GM21423 (cell line): ENCODE data around the gene TOP3A.
"Not testable (repeated sequence)": the region's sequence is repeated elsewhere in the genome, so short reads cannot be mapped to it uniquely, and the experiment has no call there.

ENCODE experiments used
- ATAC-seq: cut with Tn5 transposase; IDR thresholded peaks from one replicate; pipeline ENCODE4 v1.9.1; 2021; ENCODE audit warnings: mild to moderate bottlenecking, moderate library complexity; ENCODE audit not compliant: unreplicated experiment

The TOP3A gene

DNA sequence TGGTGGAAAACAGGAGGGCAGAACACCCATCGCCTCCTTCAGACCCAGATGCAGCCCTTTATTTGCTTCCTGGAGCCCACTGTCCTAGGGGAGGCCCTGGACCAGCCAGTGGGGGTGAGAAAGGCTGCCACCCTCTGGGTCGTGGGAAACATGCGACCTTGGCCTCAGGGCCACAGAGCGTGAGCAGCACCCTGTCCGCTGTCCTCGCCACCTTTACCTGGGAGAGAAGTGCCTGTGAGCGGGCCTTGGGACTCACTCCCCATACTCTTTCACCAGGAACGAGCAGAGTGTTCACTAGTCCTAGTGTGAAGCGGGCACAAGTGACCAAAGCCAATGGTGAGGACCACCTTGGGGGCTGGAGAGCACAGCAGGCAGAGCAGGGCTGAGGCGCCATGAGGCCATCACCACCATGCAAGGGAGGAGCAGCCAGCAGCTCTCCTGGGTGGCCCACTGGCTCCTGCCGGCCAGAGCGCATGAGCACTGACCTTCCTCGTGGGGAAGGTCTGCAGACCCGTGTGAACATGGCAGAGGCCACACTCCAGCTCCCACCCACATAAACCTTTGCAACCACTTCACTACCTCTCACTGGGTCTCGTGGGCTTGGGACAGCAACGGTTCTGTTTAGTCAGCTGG lies 8.8 kb upstream of the TOP3A start:
- ATAC-seq = no peak

DNA sequence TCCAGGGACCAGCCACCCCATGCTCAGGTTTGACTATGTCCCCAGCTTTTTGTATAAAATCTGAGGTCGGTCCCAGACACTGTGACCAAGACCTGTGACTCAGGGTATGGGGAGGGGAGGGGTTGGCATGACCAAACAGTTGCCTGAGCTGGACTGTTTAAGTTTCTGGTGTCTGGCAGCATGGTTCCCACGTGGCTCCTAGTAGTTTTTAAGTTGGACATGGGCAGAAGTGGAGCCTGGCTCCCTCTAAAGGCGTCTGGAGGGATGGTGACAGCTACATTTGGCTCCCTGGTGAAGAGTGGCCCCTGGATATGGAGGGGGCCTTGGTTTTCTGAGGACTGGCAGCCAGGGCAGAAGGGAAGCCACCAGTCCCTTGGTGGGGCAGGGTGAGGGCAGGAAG lies 8.2 kb upstream of the TOP3A start:
- no peak for ATAC-seq

DNA sequence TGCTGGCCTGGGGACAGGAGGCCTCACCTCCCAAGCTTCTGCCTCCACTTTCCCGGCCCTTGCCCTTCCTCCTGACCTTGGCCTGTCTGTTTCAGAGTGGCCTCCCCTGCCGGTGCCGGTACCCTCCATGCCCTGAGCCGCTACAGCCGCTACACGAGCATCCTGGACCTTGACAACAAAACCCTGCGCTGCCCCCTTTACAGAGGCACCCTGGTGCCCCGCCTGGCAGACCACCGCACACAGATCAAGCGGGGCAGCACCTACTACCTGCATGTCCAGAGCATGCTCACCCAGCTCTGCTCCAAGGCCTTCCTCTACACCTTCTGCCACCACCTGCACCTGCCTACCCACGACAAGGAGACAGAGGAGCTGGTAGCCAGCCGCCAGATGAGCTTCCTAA lies 7.7 kb upstream of the TOP3A start:
- ATAC-seq = no peak

DNA sequence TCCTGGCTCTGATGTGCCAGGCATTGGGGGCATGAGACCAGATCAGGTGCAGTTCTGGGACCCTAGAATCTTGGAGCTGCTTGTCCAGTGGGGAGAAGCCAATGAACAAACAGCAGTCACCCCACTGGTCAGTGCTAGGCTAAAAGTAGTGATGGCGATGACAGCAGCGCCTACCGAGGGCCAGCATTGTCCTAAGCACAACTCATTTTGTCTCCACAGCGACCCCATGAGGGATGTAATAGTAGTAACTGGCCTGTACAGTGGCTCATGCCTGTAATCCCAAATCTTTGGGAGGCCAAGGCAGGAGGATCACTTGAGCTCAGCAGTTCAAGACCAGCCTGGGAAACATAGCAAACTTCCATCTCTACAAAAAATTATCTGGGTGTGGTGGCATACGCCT lies 6.5 kb upstream of the TOP3A start:
- ATAC-seq = no peak

DNA sequence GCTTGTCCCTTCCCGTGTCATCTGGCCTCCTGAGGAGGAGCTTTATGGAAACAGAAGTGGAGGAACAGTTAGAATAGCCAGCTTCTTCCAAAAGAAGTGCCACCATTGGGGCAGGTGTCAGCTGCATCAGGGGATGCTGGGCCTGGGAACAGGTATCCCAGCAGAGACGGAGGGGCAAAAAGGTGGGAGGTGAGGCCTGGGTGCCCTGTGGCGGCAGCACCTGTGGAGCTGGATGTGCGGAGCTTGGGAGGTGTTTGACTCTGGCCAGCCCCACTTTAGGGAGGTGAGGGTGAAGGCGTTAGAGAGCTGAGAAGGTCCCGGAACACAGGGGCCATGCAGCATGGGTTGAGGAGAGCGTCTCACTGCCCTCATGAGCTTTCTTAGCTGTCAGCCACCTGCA lies 5.5 kb upstream of the TOP3A start:
- no peak for ATAC-seq

- no peak for ATAC-seq
These were observed 4.9 kb upstream of the TOP3A start for GRCh38 chr17:18319604-18320256.

DNA sequence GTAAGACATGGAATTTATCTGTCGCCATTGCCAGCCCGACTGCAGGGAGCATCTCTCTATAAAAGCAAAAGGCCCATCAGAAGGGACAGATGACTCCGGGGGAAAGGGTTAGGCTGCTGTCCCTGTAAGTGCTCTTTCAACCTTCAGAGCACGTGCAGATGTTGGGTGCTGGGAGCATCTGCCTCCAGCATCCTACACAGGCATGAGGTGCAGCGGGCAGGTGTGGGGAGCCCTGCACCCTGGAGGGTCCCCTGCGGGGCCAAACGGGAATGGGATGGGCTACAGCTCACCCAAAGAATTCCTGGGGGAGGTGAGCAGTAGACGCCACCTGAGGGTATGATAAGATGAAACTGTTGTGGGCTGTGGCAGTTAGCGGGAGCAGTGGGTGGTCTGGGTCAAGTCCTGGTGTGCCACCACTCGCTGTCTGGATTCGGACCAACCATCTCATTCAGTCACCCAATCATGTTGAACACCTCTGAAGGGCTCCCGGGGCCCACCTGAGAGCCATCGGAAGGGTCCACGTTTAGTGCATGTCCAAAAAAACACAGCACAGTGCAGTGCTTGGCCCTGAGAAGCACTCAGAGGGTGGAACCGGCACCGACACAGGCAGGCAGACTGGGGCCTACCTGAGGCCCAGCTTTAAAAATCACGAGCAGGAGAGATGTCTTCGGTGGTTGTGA lies 4.1 kb upstream of the TOP3A start:
- no peak for ATAC-seq

DNA sequence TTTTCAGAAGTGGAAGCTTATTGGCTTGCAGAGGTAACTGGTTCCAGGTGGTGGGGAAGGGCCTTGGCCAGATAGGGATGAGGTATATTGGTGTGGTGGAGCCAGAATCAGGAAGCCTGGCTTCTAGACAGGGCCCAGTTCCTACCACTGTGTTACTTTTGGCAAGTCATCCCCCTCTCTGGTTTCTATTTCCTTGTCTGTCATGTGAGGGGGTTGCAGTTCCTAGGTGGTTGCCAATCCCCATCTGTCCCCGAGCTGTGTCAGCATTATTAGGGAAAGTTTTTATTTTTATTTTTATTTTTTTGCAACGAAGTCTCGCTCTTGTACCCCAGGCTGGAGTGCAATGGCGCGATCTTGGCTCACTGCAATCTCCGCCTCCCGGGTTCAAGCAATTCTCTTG lies 3.3 kb upstream of the TOP3A start:
- ATAC-seq = no peak

DNA sequence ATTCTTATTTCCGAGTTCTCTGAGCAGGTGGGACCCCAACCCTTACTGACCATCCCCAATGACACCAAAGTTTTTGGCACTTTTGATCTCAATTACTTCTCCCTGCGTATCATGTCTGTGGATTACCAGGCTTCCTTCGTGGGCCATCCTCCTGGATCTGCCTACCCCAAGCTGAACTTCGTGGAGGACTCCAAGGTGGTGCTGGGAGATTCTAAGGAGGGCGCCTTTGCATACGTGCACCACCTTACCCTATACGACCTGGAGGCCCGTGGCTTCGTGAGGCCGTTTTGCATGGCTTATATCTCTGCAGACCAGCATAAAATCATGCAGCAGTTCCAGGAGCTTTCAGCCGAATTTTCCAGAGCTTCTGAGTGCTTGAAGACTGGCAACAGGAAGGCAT lies 1.2 kb upstream of the TOP3A start:
- no peak for ATAC-seq

DNA sequence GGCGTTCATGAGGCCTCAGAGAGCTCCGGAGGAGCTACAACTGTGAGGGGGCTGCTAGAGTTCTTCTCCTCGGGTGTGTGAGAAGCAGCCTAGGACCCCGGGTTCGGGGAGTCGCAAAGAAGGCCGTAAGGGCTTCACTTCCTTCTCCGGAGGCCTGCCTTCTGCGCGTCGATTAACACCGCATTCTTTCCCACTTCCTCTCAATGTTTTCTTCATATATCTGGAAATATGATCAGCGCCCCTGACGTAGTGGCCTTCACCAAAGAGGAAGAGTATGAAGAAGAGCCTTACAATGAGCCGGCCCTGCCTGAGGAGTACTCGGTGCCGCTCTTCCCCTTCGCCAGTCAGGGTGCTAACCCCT lies 748 bp upstream of the TOP3A start:
- peak; percentile 10 for ATAC-seq

DNA sequence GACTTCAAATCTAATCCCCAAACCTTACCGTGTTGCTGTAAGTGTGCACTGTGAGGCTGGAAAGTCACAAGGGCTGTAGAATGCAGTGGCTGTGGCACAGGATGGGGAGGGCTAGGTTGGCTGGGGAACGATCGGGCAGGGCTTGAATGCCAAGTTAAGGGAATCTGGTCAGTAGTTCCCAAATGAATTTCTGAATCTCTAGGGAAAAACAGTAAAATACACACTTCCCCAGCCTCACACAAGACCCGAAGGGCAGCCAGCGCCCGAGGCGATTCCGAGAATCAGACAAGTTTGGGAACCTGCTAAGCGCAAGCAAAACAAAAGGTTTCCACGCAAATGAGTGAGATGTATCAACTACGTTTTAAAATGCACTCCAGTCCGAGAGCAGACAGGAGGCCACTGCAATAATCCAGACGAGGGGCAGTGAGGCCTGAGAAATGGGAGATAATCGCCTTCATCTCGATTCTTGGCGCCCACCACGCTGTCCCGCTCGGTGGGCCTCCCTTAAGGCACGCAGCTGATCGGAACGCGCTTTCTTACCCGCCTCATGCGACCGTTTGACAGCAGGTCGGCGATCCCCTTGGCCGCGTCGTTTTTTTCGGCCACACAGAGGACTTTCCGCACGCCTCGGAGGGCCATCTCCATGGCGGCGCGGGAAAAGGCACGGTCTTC lies 599 bp downstream of the TOP3A start:
- peak; percentile 16 for ATAC-seq

- ATAC-seq = no peak
These were observed 5.6 kb downstream of the TOP3A start for GRCh38 chr17:18309202-18309601.

- ATAC-seq = not testable (repeated sequence)
These were observed 11.6 kb downstream of the TOP3A start for GRCh38 chr17:18303206-18303605.

- ATAC-seq = no peak
These were observed 13.9 kb downstream of the TOP3A start for GRCh38 chr17:18300725-18301480.

DNA sequence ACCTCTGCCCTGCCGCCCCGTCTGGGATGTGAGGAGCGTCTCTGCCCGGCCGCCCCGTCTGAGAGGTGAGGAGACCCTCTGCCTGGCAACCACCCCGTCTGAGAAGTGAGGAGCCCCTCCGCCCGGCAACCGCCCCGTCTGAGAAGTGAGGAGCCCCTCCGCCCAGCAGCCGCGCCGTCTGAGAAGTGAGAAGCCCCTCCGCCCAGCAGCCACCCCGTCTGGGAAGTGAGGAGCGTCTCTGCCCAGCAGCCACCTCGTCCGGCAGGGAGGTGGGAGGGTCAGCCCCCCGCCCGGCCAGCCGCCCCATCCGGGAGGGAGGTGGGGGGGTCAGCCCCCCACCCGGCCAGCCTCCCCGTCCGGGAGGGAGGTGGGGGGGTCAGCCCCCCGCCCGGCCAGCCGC lies 16.7 kb downstream of the TOP3A start:
- not testable (repeated sequence) for ATAC-seq

GRCh38 chr17:18291718-18292540 lies 22.9 kb downstream of the TOP3A start:
- ATAC-seq = no peak

DNA sequence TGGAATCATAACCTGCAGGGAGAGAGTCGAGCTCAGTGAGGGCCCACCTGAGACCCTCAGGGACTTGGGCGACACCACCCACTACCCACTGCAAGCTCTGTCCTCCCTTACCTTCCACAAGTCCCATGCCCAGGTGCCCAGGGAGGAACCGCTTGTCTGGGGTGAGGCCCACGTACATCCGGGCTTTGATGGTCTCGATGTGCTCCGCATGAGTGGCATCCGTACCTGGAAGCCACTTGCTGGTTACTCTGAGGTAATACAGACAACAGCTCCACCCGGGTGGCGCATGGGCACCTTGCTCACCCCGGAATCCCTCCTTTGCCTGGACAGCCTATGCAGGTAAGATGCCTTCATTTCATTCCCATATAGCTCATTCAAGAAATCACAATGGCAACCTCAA lies 29.5 kb downstream of the TOP3A start:
- ATAC-seq = no peak

DNA sequence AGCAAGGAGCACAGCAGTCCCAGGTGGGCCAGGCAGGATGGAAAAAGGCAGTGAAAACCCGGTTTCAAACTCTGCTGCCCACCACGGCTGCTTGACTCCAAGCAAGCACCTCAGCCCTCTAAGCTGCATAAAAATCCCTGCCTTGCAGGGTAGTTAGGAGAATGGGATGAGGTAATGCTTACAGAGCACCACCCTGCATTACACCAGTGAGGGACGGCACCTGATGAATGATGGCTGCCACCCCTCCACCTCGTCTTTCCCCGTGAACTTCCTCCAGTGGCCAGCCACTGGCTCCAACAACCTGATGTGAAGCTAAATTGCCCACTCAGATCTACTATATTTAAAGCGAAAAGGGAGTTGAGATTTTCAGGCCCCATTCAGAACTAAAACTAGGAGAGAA lies 33.0 kb downstream of the TOP3A start:
- no peak for ATAC-seq

DNA sequence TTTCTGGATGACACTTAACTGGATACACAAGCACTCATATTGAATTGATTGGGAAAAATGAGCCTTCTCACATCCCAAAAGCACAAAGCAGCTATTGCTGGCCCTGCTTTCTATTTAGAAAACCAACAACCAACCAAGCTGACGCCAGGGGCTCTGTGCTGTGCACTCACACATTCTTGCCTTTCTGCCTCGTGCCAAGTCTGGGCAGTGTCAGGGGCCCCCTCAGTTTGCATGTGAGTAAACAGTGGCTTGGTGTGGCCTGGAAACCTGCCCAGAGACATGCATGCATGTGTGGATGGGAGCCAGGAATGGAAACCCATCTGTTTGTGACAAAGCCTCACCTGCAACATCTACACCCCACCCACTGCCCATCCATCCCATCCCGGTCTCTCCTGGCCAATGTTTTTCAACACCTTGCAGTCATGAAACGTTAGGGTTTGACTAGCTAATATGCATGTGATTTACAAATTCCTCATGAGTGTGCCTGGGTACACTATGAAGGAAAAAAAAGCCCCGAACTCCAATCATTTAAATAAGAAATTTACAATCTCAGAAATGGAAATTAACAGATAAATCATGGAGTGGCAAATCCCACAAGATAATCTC lies 33.9 kb downstream of the TOP3A start:
- ATAC-seq = no peak

- no peak for ATAC-seq
These were observed 34.5 kb downstream of the TOP3A start for GRCh38 chr17:18280249-18280648.
